GM23338 (cell line): ENCODE measurements around the gene ABL1. TPM values are rescaled to one million over a fixed set of nuclear protein-coding genes. Genes with fewer than 3 reads are reported as not detected.

Experiments used
- ETS1 ChIP-seq: IDR thresholded peaks from 2 replicates; pipeline ENCODE4 v1.6.1; 2016; ENCODE audit warnings: antibody characterized with exemption
- EZH2 ChIP-seq: fragments of 200-600 bp; sonication (generic); IDR thresholded peaks from one replicate; pipeline ENCODE4 v1.8.0; 2017; ENCODE audit warnings: antibody characterized with exemption, mild to moderate bottlenecking, low read depth; ENCODE audit not compliant: unreplicated experiment
- EZH2phosphoT487 ChIP-seq: fragments of 200-600 bp; sonication (generic); IDR thresholded peaks from one replicate; pipeline ENCODE4 v1.8.1; 2018; ENCODE audit warnings: antibody characterized with exemption; ENCODE audit not compliant: unreplicated experiment
- JUNB ChIP-seq: IDR thresholded peaks from one replicate; pipeline ENCODE4 v1.6.1; 2016; ENCODE audit warnings: antibody characterized with exemption; ENCODE audit not compliant: unreplicated experiment
- NANOG ChIP-seq: IDR thresholded peaks from 2 replicates; pipeline ENCODE4 v1.6.1; 2016; ENCODE audit warnings: antibody characterized with exemption, borderline replicate concordance
- POLR2AphosphoS5 ChIP-seq: IDR thresholded peaks from 2 replicates; pipeline ENCODE4 v1.6.1; 2016; ENCODE audit warnings: antibody characterized with exemption, low read depth
- REST ChIP-seq: IDR thresholded peaks from one replicate; pipeline ENCODE4 v1.6.1; 2018; ENCODE audit warnings: antibody characterized with exemption; ENCODE audit not compliant: unreplicated experiment
- STAT1 ChIP-seq: IDR thresholded peaks from one replicate; pipeline ENCODE4 v1.6.1; 2016; ENCODE audit warnings: antibody characterized with exemption; ENCODE audit not compliant: unreplicated experiment
- ZNF114 ChIP-seq: fragments of 250-450 bp; sonication (Bioruptor Pico); IDR thresholded peaks from 2 replicates; pipeline ENCODE4 v1.5.0; 2020; ENCODE audit warnings: mild to moderate bottlenecking, moderate library complexity
- ZNF331 ChIP-seq: fragments of 250-450 bp; sonication (Bioruptor Pico); IDR thresholded peaks from 2 replicates; pipeline ENCODE4 v1.5.0; 2020; ENCODE audit warnings: low read depth, mild to moderate bottlenecking, moderate library complexity
- ZNF462 ChIP-seq: fragments of 250-450 bp; sonication (Bioruptor Pico); IDR thresholded peaks from 2 replicates; pipeline ENCODE4 v1.5.0; 2020; ENCODE audit warnings: mild to moderate bottlenecking, moderate library complexity
- polyA plus RNA-seq: library from polyadenylated mRNA; unstranded; fragments of >200 nt; fragmentation: Nextera tagmentation; extraction: Ambion mirVana; gene quantifications from 2 replicates; pipeline ENCODE4 v1.2.1, GENCODE V29; 2016
- total RNA-seq: library from RNA; depleted of rRNA; stranded (reverse); fragments of >200 nt; shearing (Covaris generic); gene quantifications from 2 replicates; pipeline ENCODE4 v1.2.3, GENCODE V29; 2014

Gene ABL1
- total and polyA plus RNA-seq, 2 experiments from 2014 or later = 20.7 to 85.1 TPM

- TF ChIP-seq ZNF462 (no peak), NANOG (no peak), EZH2 (no peak), ZNF331 (CRISPR knock-in tag) (no peak), EZH2phosphoT487 (no peak), REST (no peak), POLR2AphosphoS5 (no peak), ZNF114 (CRISPR knock-in tag) (no peak), ETS1 (no peak), STAT1 (no peak), JUNB (no peak)
Measured at GRCh38 chr9:130862747-130863146, 27.7 kb downstream of the ABL1 start (continued).
